Thyroid gland (tissue), 4 donors: ENCODE data around the gene COBLL1.

Experiments used
- POLR2A ChIP-seq, 2 donors: fragments of 450-650 bp; IDR thresholded peaks; one replicate each; pipeline ENCODE4 v1.6.1; 2017; ENCODE audit warnings: antibody characterized with exemption in 2 of 2, mild to moderate bottlenecking in 2 of 2, moderate library complexity in 1 of 2
- TF ChIP-seq, protein P1 (sequence below), 6 experiments: fragments of 200-600 bp in 3 of 6; fragments of 450-650 bp in 3 of 6; sonication (generic) in 3 of 6; IDR thresholded peaks; one replicate each; pipeline ENCODE4 v1.5.1; 2016 to 2019; ENCODE audit warnings: antibody characterized with exemption in 6 of 6, mild to moderate bottlenecking in 2 of 6, inconsistent platforms in 1 of 6, moderate library complexity in 1 of 6

DNA sequence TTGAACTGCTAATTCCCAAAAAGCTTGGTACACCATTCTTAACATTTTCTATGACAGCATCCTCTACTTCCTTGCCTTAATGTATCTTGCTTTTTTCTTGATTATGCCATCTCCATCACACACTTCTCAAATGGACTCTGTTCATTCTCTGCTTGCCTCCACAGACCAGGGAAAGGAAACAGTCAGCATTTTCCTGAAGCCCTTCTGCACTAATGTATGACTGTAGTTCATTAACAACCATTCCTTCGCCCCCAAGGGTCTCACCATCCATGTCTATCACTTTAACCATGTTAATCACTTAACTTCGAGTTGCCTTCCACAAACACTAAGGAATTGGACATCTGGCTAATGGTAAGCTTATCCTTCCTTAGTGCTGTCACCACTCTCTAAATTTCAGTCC, 54.8 kb downstream of the COBLL1 start:
- TF ChIP-seq, protein P1, sequence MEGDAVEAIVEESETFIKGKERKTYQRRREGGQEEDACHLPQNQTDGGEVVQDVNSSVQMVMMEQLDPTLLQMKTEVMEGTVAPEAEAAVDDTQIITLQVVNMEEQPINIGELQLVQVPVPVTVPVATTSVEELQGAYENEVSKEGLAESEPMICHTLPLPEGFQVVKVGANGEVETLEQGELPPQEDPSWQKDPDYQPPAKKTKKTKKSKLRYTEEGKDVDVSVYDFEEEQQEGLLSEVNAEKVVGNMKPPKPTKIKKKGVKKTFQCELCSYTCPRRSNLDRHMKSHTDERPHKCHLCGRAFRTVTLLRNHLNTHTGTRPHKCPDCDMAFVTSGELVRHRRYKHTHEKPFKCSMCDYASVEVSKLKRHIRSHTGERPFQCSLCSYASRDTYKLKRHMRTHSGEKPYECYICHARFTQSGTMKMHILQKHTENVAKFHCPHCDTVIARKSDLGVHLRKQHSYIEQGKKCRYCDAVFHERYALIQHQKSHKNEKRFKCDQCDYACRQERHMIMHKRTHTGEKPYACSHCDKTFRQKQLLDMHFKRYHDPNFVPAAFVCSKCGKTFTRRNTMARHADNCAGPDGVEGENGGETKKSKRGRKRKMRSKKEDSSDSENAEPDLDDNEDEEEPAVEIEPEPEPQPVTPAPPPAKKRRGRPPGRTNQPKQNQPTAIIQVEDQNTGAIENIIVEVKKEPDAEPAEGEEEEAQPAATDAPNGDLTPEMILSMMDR (IDR thresholded peaks at IDR 0.05), result no peak
- no peak for TF ChIP-seq POLR2A (IDR thresholded peaks at IDR 0.05)
